ENCODE measurements around the gene C11orf91. TPM values are rescaled to one million over a fixed set of nuclear protein-coding genes. Genes with fewer than 3 reads are reported as not detected.
A peak's percentile ranks its signal among the peaks of the same experiment; 100 is the strongest.

C11orf91 gene
- total and polyA plus RNA-seq, 2 donors (not counting 1 experiment from before 2014, with no cell fraction given): 0.12 TPM; not detected in 1

DNA sequence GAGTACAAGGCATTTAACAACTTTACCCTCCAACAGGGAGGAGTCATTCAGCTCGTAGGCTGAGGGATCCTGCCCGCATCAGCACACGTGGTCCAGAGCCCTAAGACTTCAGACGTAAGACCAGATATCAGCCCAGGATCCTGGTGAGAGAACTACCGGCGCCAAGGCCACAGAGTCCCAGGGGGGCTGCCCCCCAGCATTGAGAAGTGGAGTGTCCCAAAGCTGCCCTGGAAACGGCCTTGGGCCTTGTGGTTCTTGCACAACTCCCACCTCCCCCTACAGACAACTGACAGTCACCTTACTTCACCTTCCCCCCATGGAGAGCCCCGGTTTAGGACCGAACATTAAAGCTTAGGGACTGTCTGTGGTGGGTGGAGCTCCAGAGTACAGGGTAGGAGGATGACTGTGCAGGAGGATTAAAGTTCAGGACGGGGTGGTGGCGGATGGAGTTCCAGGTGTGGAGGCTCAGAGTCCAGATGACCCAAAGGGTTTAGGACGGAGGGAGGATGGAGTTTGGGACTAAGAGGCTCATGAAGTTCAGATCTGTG is 1.0 kb downstream of the C11orf91 start:
- Histone ChIP-seq H3K9ac (ENCODE audit: insufficient read depth, low read length) (no peak overlapping the region), H3K9me3 (ENCODE audit: control insufficient read depth, insufficient read depth, low read depth, low read length) (no peaks in the 10 kb centered on the region), H3K36me3 (ENCODE audit: control insufficient read depth, insufficient read depth, low read length) (no peaks in the 10 kb centered on the region), H4K20me1 (ENCODE audit: control insufficient read depth, extremely low read depth, insufficient read depth, low read length) (no peaks in the 10 kb centered on the region), H3K79me2 (ENCODE audit: control insufficient read depth, insufficient read depth, low read length) (no peaks in the 10 kb centered on the region), H3K4me1 (ENCODE audit: control insufficient read depth, extremely low read depth, insufficient read depth, low read length) (peaks cover 27% of the 10 kb centered on the region), H3K27ac (ENCODE audit: insufficient read depth, low read length) (peak overlapping the region; percentile 80), H3K27me3 (ENCODE audit: control insufficient read depth, insufficient read depth, low read length) (no peaks in the 10 kb centered on the region), H3K4me2 (ENCODE audit: extremely low read depth, insufficient read depth, low read length) (peak overlapping the region; percentile 49), H2AFZ (ENCODE audit: low read length) (no peak overlapping the region), H3K4me3 (replicated peaks in 1 of 4; ENCODE audit: control extremely low read depth in 1 of 4, insufficient read depth in 1 of 4, low read depth in 3 of 4, low read length in 4 of 4) (peak overlapping the region in 1 of 4 experiments; percentile 62)
- DNase-seq (ENCODE audit: low read depth in 2 of 2): no peak
- TF ChIP-seq, protein P1, sequence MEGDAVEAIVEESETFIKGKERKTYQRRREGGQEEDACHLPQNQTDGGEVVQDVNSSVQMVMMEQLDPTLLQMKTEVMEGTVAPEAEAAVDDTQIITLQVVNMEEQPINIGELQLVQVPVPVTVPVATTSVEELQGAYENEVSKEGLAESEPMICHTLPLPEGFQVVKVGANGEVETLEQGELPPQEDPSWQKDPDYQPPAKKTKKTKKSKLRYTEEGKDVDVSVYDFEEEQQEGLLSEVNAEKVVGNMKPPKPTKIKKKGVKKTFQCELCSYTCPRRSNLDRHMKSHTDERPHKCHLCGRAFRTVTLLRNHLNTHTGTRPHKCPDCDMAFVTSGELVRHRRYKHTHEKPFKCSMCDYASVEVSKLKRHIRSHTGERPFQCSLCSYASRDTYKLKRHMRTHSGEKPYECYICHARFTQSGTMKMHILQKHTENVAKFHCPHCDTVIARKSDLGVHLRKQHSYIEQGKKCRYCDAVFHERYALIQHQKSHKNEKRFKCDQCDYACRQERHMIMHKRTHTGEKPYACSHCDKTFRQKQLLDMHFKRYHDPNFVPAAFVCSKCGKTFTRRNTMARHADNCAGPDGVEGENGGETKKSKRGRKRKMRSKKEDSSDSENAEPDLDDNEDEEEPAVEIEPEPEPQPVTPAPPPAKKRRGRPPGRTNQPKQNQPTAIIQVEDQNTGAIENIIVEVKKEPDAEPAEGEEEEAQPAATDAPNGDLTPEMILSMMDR (conservative IDR thresholded peaks at IDR 0.05 in 1 of 2, IDR thresholded peaks at IDR 0.05 in 1 of 2; ENCODE audit: low read depth in 1 of 2, low read length in 2 of 2): no peak

DNA sequence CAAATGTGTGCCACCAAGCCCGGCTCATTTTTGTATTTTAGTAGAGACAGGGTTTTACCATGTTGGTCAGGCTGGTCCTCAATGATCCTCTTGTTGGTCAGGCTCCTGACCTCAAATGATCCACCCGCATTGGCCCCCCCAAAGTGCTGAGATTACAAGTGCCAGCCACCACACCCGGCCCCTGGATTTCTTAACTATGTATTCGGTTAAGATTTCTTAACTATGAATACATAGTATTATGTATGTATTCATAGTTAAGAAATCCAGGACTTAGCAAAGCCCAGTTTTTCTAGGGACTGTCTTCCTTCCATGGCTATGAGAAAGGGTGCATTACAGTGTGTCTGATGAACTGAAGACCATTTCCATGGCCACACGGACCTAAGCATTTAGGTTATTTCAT is 1.7 kb downstream of the C11orf91 start:
- Histone ChIP-seq H3K79me2 (ENCODE audit: control insufficient read depth, insufficient read depth, low read length) (no peaks in the 10 kb centered on the region), H4K20me1 (ENCODE audit: control insufficient read depth, extremely low read depth, insufficient read depth, low read length) (no peaks in the 10 kb centered on the region), H3K27ac (ENCODE audit: insufficient read depth, low read length) (no peak overlapping the region), H2AFZ (ENCODE audit: low read length) (no peak overlapping the region), H3K4me1 (ENCODE audit: control insufficient read depth, extremely low read depth, insufficient read depth, low read length) (peaks cover 24% of the 10 kb centered on the region), H3K4me2 (ENCODE audit: extremely low read depth, insufficient read depth, low read length) (no peak overlapping the region), H3K9ac (ENCODE audit: insufficient read depth, low read length) (no peak overlapping the region), H3K4me3 (replicated peaks in 1 of 4; ENCODE audit: control extremely low read depth in 1 of 4, insufficient read depth in 1 of 4, low read depth in 3 of 4, low read length in 4 of 4) (no peak overlapping the region), H3K27me3 (ENCODE audit: control insufficient read depth, insufficient read depth, low read length) (no peaks in the 10 kb centered on the region), H3K36me3 (ENCODE audit: control insufficient read depth, insufficient read depth, low read length) (no peaks in the 10 kb centered on the region), H3K9me3 (ENCODE audit: control insufficient read depth, insufficient read depth, low read depth, low read length) (no peaks in the 10 kb centered on the region)
- DNase-seq (ENCODE audit: low read depth in 2 of 2): no peak
- no peak for TF ChIP-seq EZH2 (IDR thresholded peaks at IDR 0.05; ENCODE audit: low read length, missing control alignments)
- TF ChIP-seq, protein P1 (conservative IDR thresholded peaks at IDR 0.05 in 1 of 2, IDR thresholded peaks at IDR 0.05 in 1 of 2; ENCODE audit: low read depth in 1 of 2, low read length in 2 of 2): no peak

DNA sequence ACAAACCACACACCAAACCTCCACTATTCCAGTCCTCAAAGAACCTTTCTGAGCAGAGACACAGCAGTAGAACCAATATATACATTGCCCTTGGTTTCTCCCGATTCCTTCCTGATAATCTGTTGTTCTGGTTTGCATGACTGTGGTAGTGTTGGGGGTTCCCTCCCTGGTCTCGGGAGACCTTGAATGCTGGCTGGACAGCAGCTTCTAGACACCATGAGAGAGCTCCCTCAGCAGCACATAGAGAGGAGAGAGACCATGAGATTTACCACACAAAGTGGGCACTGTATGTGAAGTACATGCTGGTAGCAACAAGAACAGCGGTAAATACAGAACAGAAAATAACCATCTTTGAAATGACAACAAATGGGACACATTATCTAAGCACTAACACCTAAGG is 2.6 kb downstream of the C11orf91 start:
- H2AFZ ChIP-seq (ENCODE audit: low read length): no peak overlapping the region

More for the DNA sequence above, 2.6 kb downstream of the C11orf91 start:
- Histone ChIP-seq H3K4me1 (ENCODE audit: control insufficient read depth, extremely low read depth, insufficient read depth, low read length) (peaks cover 18% of the 10 kb centered on the region), H4K20me1 (ENCODE audit: control insufficient read depth, extremely low read depth, insufficient read depth, low read length) (no peaks in the 10 kb centered on the region), H3K4me2 (ENCODE audit: extremely low read depth, insufficient read depth, low read length) (no peak overlapping the region), H3K27ac (ENCODE audit: insufficient read depth, low read length) (no peak overlapping the region), H3K27me3 (ENCODE audit: control insufficient read depth, insufficient read depth, low read length) (no peaks in the 10 kb centered on the region), H3K9ac (ENCODE audit: insufficient read depth, low read length) (no peak overlapping the region), H3K36me3 (ENCODE audit: control insufficient read depth, insufficient read depth, low read length) (no peaks in the 10 kb centered on the region), H3K79me2 (ENCODE audit: control insufficient read depth, insufficient read depth, low read length) (no peaks in the 10 kb centered on the region), H3K4me3 (replicated peaks in 1 of 4; ENCODE audit: control extremely low read depth in 1 of 4, insufficient read depth in 1 of 4, low read depth in 3 of 4, low read length in 4 of 4) (no peak overlapping the region), H3K9me3 (ENCODE audit: control insufficient read depth, insufficient read depth, low read depth, low read length) (no peaks in the 10 kb centered on the region)
- TF ChIP-seq, protein P1 (conservative IDR thresholded peaks at IDR 0.05 in 1 of 2, IDR thresholded peaks at IDR 0.05 in 1 of 2; ENCODE audit: low read depth in 1 of 2, low read length in 2 of 2): no peak
- TF ChIP-seq EZH2 (IDR thresholded peaks at IDR 0.05; ENCODE audit: low read length, missing control alignments): no peak
- no peak for DNase-seq (ENCODE audit: low read depth in 2 of 2)

Data from fibroblast of lung (primary cell).